ENCODE measurements around the gene MSI2.
"Not testable (repeated sequence)": the region's sequence is repeated elsewhere in the genome, so short reads cannot be mapped to it uniquely, and the experiment has no call there.

The MSI2 gene

GRCh38 chr17:57607553-57608120 lies 351.3 kb downstream of the MSI2 start:
- no peak for DNase-seq

GRCh38 chr17:57608369-57609124 lies 352.2 kb downstream of the MSI2 start:
- no peak for DNase-seq

- DNase-seq: no peak
Measured at GRCh38 chr17:57609125-57609877, 353.0 kb downstream of the MSI2 start.

- no peak for DNase-seq
Measured at GRCh38 chr17:57609878-57610270, 353.6 kb downstream of the MSI2 start.

GRCh38 chr17:57612202-57613071 lies 356.1 kb downstream of the MSI2 start:
- DNase-seq: no peak

- DNase-seq: no peak
Measured at GRCh38 chr17:57614742-57615141, 358.4 kb downstream of the MSI2 start.

DNA sequence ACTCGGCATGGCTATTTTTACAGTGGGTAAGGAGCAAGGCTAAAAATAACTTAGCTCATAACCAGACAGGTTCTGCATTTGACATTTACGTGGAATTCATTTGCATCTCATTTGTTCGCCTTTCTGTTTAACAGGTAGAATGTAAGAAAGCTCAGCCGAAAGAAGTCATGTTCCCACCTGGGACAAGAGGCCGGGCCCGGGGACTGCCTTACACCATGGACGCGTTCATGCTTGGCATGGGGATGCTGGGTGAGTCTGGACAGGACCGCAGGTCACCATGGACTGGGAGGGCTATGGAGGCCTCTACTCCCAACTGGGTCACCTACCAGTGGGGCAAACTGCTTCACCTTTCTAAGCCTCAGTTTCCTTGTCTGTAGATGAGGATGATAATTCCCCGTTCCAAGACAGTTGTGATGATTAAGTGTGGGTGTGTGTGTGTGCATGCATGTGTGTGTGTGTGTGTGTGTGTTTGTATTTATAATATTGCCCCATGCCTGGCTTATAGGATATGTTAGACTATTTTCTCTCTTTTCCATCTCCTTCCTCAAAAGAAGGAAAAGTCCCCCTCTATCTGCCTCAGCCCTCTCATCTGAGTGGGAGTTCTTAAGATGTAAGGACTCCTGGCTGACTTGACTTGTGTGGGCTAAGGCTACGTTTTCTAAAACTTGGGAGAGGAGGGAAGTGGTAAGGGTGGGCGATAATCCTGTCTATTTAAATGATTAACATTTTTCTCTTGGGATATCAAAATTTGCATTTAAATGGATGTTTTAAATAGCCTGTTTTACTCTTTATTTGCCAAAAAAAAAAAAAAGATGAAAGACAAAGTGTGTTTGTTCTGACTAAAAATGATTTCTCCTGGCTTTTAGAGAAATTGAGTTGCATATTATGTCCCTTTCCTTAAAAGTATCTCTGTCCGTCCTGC lies 359.8 kb downstream of the MSI2 start:
- peak in 1 of 2 donors; percentile 21 for DNase-seq

DNA sequence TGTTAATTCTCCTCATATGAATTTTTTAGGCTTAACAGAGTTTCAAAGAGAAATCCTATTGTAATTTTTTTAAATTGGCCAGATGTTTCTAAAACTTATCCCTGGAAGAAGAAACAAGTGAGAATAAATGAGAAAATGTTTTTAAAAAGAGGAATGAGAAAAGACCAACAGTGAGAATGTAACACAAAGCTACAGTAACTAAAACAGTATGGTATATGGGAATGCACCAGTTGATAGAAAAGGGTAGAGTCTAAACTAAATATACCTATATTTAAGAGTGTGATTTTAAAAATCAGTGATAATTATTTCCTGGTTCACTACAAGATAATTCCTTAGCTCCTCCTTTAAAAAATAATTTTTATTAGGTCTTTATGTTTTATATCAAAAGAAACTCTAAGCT lies 360.9 kb downstream of the MSI2 start:
- no peak for DNase-seq

DNA sequence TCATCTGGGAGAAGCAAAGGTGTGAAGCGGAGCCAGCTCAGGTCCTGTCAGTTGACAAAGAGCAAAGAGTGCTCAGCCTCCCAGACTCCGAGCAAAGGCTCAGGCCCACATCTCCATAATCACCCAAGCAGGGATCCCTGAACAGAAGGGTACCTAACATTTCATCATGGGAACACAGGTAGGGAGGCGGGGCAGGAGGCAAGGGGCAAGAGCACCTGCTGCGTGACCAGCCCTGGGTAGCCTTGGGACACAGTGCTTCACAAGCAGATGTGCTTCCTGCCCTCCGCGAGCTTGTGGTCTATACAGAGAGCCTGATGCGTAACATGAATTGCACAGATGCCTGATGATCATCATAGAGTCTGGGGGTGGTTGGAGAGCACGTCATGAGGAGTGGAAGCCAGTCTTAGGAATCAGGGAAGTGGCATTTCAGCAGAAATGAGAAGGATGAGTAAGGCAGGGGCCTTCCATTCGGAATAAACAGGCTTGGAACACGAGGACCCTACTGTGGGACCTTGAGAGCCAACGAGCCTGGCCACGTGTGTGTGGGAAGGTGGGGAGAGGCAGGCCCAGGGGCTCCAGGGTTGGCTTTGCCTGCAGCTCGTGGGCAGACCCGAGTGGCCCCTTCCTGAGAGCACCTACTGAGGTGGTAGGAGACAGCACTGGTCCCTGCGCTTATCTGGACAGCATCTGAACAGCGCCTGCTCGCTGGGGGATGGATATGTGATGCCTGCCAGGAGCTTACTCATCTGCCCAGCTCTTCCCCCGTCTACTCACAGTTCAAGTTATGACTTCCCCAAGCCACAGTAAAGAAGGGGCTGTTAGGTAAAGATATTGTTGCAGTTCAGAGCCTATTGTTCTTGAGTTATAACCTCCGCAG lies 363.0 kb downstream of the MSI2 start:
- peak in 1 of 2 donors; percentile 53 for DNase-seq

DNA sequence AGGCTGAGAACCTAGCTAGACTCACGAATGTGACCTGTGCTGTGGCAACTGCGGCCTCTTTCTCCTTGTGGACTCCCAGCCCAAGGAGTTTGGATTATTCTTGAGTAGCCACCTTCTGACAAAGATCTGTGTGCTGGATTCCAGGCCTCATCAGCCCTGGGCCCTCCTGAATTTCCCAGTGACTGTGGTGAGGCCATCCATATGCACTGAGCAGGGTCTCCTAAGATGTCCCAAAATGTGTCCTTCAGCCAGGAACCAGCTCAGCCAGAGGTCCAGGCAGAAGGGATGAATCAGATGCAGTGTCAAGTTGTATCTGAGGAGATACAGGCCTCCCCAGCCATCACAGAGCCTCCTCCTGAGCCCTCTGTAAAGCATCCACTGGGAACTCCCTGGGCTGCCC lies 364.3 kb downstream of the MSI2 start:
- DNase-seq: no peak

DNA sequence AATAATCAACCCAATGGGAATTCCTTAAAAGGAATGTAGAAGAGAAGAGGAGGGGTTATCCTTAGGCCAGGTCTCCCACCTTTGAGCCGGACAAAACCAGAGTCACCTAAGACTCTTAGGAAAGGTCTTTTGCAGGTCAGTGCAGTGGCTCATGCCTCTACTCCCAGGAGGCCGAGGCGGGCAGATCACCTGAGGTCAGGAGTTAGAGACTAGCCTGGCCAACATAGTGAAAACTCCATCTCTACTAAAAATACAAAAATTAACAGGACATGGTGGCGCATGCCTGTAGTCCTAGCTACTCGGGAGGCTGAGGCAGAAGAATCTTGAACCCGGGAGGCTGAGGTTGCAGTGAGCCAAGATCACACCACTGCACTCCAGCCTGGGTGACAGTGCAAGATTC lies 365.5 kb downstream of the MSI2 start:
- DNase-seq: not testable (repeated sequence)

DNA sequence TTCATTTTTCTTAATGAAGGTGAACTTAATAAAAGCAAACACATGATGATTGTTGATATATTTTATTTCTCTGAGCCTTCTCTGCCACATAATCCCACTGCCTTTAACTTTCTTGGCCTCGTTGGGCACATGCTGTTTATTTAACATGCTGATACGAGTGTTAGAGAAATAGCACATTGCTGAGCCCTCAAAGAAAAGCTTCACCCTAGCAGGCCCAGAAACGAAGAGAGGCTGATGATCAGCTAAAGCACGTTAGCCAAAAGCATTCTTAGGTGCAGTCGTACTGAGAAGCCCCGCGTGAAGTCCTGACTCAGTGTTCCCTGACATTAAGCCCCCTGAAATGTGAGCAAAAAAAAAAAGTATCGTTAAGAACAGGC lies 366.0 kb downstream of the MSI2 start:
- no peak for DNase-seq

- peak; percentile 45 to 69 for DNase-seq
Measured at GRCh38 chr17:57622683-57623433, 366.5 kb downstream of the MSI2 start.

DNA sequence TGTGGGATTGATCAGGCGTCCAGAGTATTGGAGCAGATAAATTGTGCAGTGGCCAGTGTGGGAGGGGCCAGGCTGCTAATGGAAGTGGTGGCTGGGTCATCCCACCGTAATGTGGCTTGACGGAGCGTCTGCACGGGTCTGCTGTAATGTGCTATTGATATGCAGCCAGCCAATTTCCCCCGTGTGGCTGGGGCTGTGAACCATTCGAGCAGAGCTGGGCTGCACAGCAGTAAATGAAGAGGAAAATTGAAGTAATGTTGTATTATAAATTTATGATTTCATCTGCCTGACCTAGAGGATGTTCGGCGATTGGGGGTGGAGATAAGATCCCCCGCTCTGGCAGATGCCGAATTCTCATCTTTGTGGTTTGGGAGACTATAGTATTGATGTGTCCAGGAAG lies 367.3 kb downstream of the MSI2 start:
- no peak for DNase-seq

DNA sequence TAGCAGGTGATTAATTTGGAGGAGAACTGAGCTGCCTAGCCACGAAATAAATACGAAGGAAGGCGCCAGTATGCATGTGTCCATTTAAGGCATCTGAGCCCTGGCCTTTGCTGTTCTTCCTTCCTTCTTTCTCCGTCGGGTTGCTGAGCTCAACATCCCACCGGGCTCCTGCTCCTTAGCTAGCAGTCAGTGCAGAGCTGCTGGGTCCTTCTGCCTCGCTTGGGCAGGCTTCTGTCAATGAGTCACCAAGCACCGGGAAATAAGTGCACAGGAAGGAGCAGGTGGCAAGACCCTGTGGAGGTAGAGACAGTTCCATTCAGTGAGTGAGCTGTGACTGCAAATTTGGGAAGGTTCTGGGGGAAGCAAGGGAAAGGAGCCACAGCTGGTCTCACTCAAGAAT lies 368.1 kb downstream of the MSI2 start:
- DNase-seq: peak; percentile 10 to 34

DNA sequence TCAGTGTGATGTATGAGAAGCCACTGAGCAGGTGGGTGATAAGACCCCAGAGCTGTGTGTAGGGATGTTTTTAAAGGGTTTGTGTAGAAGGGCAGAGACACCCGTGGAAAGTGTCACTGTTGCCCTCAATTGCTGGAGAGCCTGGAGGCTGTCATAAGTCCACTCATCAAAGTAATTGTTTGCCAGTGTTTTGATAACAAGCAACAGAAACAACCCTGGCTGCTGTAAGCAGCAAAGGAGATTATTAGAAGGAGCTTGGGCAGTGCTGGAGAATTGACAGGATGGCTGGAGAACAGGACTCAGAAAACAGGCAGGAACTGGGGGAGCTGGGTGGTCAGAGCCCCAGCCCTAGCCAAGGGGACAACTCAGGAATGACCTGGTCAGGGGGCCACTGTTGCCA lies 369.2 kb downstream of the MSI2 start:
- DNase-seq: no peak

DNA sequence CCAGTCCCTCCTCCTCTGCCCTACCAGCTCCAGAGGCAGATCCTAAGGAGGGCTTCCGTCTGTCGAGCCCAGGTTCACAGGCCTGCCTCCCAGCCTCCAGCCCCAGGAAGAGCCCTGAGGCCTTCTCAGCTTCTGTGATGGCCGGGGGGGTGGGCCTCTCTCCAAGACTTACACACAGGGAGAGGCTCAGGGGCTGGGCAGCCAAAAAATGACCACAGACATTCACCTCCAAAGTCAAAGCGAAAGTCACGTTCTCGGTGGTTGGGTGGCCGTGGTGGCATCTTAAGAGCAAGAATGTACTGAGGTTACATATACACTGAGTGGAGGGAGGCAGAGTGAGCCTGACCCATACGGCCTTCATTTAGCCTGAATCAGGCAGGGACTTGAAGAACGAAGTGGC lies 369.6 kb downstream of the MSI2 start:
- no peak for DNase-seq

GRCh38 chr17:57626520-57627210 lies 370.3 kb downstream of the MSI2 start:
- no peak for DNase-seq

DNA sequence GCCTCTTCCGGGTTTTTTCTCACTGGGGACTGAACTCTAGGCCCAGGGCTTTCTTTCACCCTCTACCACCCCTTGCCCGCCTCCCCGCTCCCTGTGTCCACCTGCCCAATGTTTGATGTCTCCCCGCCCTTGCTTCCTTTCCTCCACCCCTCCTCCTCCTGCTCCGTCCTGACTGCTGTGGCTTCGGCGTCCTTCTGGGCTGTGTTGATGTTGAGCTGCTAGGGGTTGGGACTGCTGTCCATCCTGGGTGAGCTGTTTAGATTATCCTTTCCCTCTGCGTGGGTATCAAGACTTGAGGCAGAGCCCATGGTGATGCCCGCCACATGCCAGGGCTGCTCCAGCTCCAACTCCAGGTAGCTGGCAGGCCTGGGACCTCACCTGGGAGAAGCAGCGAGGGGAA lies 371.3 kb downstream of the MSI2 start:
- no peak for DNase-seq

Measured in inflammatory macrophage (primary cell).